PC-9 (cell line): ENCODE results near the gene PROZ.
"Not testable (repeated sequence)": the region's sequence is repeated elsewhere in the genome, so short reads cannot be mapped to it uniquely, and the experiment has no call there.

Source experiments
- CTCF ChIP-seq: fragments of 200-600 bp; sonication (generic); conservative IDR thresholded peaks from 2 replicates; pipeline ENCODE4 v1.6.1; 2017; ENCODE audit warnings: mixed run types, antibody characterized with exemption, mild to moderate bottlenecking, moderate library complexity
- EZH2 ChIP-seq: fragments of 200-600 bp; sonication (generic); IDR thresholded peaks from 2 replicates; pipeline ENCODE4 v1.8.0; 2017; ENCODE audit warnings: antibody characterized with exemption, low read depth

- TF ChIP-seq CTCF, EZH2: not testable (repeated sequence)
These were observed 46.6 kb upstream of the PROZ start for GRCh38 chr13:113111821-113112220.
